ENCODE measurements around the gene CFAP97D1.

CFAP97D1 gene

GRCh38 chr17:43799047-43799446 is 18.8 kb downstream of the CFAP97D1 start:
- DNase-seq (ENCODE audit: low spot score) = no peak

DNA sequence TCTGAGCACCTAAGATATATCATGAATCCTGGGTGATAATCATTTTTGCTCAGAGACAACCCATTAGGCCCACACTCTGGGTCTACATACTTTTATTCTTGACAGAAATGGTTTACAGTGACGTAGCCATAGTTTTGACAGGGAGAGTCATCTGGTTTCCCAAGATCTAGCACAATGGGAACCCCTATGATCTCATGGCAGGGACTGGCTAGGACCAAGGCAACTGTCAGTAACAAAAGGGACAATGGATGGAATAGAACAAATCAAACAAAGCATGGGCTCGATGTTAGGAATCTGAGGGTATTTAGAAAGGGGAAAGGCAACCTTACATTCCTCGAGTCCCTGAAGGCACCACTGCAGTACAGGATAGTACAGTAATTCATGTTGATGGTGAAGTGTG is 20.5 kb downstream of the CFAP97D1 start:
- no peak for DNase-seq (ENCODE audit: low spot score)

GRCh38 chr17:43801844-43802243 is 21.6 kb downstream of the CFAP97D1 start:
- DNase-seq (ENCODE audit: low spot score) = no peak

DNA sequence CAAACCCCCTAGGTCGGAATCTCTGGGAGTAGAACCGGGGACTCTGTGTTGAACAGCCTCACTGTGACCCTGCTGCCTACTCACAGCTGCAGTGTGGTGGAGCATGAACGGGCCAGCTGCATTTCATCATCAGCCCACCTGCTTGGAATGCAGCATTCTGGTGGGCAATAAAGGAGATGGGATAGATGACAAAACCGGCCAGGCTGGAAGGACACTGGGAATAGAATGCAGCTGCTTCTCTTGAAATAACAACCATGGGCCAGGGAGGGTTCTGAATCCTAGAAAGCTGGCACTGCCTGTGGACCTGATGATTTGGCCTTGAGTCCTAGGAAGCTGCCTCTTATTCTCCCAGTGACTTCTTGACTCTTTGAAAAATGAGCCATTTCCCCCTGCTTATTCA is 23.5 kb downstream of the CFAP97D1 start:
- DNase-seq (ENCODE audit: low spot score) = no peak

- DNase-seq (ENCODE audit: low spot score) = no peak
Measured at GRCh38 chr17:43805117-43805516, 24.9 kb downstream of the CFAP97D1 start.

GRCh38 chr17:43808076-43808475 is 27.8 kb downstream of the CFAP97D1 start:
- DNase-seq (ENCODE audit: low spot score) = no peak

DNA sequence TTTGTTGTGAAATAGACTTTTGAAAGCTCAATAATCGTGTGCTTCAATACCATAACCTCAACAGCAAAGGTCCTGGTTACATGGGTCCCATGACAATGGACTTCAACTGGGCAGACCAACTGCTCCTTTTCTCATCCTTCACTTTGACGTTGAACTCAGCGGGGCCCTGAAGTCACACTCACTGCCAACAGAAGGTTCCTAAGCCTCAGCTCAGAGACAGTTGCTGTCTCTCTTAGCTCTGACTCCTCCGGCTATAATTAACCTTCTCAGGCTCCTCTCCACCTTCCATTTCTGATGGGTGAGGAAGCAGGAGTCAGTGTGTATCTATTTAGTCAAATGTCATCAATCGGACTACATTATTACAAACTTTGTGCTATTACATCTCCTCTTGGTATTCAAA is 28.9 kb downstream of the CFAP97D1 start:
- no peak for DNase-seq (ENCODE audit: low spot score)

GRCh38 chr17:43810226-43810715 is 30.0 kb downstream of the CFAP97D1 start:
- no peak for DNase-seq (ENCODE audit: low spot score)

DNA sequence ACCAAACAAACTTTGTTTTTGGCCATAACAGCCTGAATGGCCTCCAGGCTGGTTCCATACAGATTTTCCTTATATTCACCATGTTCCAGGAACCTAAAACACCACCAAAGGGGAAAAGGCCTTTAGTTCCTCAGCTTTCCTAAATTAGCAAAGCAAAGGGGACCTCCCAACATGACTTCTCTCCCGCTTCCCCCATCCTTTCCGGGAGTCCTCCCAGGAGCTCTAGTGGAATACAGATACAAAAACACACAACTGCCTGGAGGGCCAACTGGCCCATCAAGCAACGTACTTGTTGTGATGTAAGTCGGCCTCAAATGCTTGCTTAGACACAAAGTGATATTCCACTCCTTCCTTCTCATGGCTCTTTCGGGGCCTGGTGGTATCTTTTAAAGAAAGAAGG is 30.6 kb downstream of the CFAP97D1 start:
- DNase-seq (ENCODE audit: low spot score) = no peak

DNA sequence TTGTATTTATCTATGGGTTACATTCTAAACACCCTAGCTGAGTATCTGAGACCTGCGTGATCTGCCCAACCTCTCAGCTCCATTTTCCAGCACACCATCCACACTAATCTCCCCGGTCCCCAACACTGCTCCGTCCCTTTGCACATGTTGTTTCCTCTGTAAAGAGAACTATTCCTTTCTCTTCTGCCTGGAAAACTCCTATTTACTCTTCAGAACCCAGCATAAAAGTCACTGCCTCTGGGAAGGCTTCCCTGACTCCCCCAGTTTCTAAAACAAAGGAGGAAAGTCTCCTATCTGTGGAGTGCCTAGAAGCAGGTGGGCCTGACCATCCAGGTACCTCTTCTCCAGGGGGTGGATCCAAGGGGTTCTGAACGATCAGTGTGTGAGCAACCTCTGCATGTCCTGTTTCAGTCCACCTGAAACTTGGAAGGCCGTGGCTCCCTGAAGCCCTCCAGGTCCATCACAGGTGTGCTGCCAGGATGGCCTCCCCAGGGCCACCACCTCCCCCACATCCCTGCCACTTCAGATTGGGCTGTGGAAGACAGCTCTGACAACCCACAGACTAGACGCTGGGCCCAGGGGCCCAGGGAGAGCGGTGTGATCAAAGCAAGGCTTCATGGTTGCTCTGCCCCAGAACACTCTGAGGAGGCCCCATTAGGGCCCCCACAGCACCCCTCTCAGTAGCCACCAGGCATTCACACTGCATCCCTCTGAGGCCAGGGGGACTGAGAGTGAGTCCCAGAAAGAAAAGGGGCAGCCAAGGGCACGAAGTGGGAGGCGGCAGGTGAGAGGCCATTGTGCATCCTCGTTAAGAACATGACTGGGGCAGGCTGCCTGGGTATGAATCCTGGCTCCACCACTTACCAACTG is 32.4 kb downstream of the CFAP97D1 start:
- no peak for DNase-seq (ENCODE audit: low spot score)

DNA sequence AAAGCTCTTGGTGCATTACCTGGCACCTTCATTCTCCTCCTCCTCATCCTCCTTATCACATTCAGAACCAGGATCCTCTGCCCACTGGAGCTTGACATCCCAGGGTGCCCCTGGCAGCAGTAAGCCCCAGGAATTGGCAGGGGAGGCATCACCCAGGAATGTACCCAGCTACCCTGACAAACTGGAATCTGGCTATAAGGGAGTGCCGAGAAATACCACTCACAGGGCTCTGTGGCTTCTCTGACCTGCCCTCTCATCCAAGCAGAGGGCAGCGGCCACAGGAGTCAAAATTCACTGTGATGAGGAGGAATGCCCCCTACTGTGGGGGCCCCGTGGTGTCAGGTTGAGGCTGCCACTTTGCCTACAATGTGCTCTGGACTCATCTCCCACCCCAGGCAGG is 33.2 kb downstream of the CFAP97D1 start:
- no peak for DNase-seq (ENCODE audit: low spot score)

- no peak for DNase-seq (ENCODE audit: low spot score)
Measured at GRCh38 chr17:43814026-43814425, 33.8 kb downstream of the CFAP97D1 start.

GRCh38 chr17:43814714-43815113 is 34.5 kb downstream of the CFAP97D1 start:
- DNase-seq (ENCODE audit: low spot score) = no peak

GRCh38 chr17:43816336-43817320 is 36.4 kb downstream of the CFAP97D1 start:
- no peak for DNase-seq (ENCODE audit: low spot score)

GRCh38 chr17:43817826-43818225 is 37.6 kb downstream of the CFAP97D1 start:
- DNase-seq (ENCODE audit: low spot score) = no peak

DNA sequence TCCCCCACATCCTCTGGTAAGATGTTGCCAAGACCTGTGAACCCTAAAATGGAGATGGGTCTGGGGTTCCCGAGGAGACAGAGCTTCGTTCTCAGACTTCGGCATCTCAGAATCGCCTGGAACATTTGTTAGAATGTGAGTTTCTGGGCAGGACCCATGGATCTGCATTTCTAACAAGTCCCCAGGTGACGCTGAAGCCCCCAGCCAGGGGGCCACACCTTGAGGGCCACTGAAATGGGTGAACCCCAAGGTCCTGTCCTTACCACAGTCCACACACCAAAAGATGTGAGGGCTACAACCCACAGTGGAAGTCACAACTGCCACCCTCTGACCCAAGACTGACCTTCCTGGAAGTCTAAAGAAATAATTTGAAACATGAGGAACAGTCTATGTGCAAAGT is 38.7 kb downstream of the CFAP97D1 start:
- DNase-seq (ENCODE audit: low spot score) = no peak

- DNase-seq (ENCODE audit: low spot score) = no peak
Measured at GRCh38 chr17:43820759-43821158, 40.5 kb downstream of the CFAP97D1 start.

- DNase-seq (ENCODE audit: low spot score) = no peak
Measured at GRCh38 chr17:43822570-43823190, 42.4 kb downstream of the CFAP97D1 start.

DNA sequence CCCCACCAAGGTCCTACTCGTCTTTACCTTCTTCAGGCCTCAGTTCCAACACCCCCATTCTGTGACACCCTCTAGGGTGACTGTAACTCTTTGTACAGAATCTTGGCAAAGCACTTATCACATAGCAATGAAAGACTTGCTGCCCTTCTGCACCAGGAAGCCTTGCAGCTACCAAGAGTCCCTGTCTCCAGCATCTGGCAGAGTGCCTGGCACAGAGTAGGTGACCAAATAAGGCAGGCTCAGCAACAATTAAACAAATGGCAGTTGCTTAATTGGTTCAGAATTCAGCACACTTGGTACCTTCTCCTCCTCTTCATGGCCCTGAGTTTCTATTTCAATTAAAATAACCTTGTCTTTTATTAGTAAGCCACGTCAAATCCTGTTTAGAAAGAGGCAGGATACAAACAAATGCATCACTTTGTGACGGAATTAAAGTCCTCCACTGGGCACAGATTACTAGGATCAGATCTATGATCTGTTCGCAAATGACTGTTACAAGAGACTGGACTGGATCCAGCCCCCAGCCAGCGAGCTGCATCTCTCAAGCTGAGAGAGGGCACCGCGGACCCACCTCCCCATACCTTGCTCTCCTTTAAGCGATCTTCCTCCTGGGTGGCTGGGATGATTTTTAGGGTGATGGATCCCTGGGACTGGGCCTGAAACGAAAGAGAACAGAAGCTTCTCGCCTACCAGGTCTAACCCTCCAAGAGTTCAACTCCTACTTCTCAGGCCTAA is 43.3 kb downstream of the CFAP97D1 start:
- no peak for DNase-seq (ENCODE audit: low spot score)

DNA sequence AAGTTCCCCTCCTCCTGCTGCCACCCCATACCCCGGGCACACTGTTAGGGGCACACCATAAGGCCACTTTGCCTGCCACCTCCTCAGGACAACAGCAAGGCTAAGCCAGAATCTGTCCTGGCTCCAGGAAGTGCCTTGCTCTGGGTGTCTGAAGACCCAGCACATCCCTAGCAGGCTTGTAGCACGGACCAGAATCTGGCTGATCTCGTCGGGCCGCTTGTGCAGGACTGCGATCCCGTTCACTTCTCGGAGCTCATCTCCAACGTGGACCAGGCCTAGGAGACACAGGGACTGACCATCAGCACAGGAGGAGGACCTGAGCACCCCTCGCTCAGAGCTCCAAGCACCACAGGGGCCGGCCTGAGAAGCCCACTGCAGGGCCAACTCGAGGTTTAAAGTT is 45.3 kb downstream of the CFAP97D1 start:
- no peak for DNase-seq (ENCODE audit: low spot score)

- DNase-seq (ENCODE audit: low spot score) = no peak
Measured at GRCh38 chr17:43826206-43826605, 46.0 kb downstream of the CFAP97D1 start.

GRCh38 chr17:43827596-43827995 is 47.4 kb downstream of the CFAP97D1 start:
- no peak for DNase-seq (ENCODE audit: low spot score)
